OCI-LY3 (cell line): ENCODE measurements around the gene MYLIP.

Experiments used
- H2AFZ ChIP-seq: fragments of 200-600, 300-600 bp; shearing (Covaris generic); 2 replicates; pipeline ENCODE4 v1.6.0; 2014; ENCODE audit warnings: antibody characterized with exemption, low read depth, low read length
- H3K27ac ChIP-seq: fragments of 200-600, 300-600 bp; sonication (generic); 2 replicates; pipeline ENCODE4 v1.5.1; 2014; ENCODE audit warnings: mild to moderate bottlenecking, low read length, moderate library complexity, mixed read lengths
- H3K27me3 ChIP-seq: fragments of 200-600, 300-600 bp; sonication (generic); 2 replicates; pipeline ENCODE4 v1.6.1; 2014; ENCODE audit warnings: low read depth, low read length, mixed read lengths
- H3K36me3 ChIP-seq: fragments of 200-600, 300-600 bp; sonication (generic); replicated peaks from 2 replicates; pipeline ENCODE3; 2014; ENCODE audit warnings: low read depth, low read length, mixed read lengths
- H3K4me1 ChIP-seq: fragments of 300-600, 200-600 bp; sonication (generic); 2 replicates; pipeline ENCODE4 v1.6.1; 2014; ENCODE audit warnings: low read length, mixed read lengths
- H3K4me2 ChIP-seq: fragments of 200-600, 300-600 bp; sonication (generic); 2 replicates; pipeline ENCODE4 v1.6.1; 2014; ENCODE audit warnings: low read length, mixed read lengths
- H3K4me3 ChIP-seq: fragments of 300-600, 200-600 bp; sonication (generic); 2 replicates; pipeline ENCODE4 v1.5.1; 2014; ENCODE audit warnings: antibody characterized with exemption, mild to moderate bottlenecking, low read length, moderate library complexity
- H3K79me2 ChIP-seq: fragments of 300-600, 200-600 bp; shearing (Covaris generic); 2 replicates; pipeline ENCODE4 v1.6.1; 2014; ENCODE audit warnings: mild to moderate bottlenecking, low read length, mixed read lengths
- H3K9ac ChIP-seq: fragments of 300-600, 200-600 bp; shearing (Covaris generic); 2 replicates; pipeline ENCODE4 v1.6.0; 2014; ENCODE audit warnings: mild to moderate bottlenecking, low read length, moderate library complexity
- H3K9me3 ChIP-seq: fragments of 200-600, 300-600 bp; shearing (Covaris generic); 2 replicates; pipeline ENCODE4 v1.6.1; 2014; ENCODE audit warnings: low read length, mixed read lengths; ENCODE audit not compliant: insufficient read depth
- H4K20me1 ChIP-seq: fragments of 200-600, 300-600 bp; sonication (generic); 2 replicates; pipeline ENCODE4 v1.6.1; 2016; ENCODE audit warnings: low read length, mixed read lengths; ENCODE audit not compliant: insufficient read depth
- CTCF ChIP-seq: fragments of 200-600, 300-600 bp; sonication (generic); IDR thresholded peaks from 2 replicates; pipeline ENCODE4 v1.5.1; 2014; ENCODE audit warnings: antibody characterized with exemption, low read length, low read depth
- EZH2phosphoT487 ChIP-seq: fragments of 200-600 bp; shearing (Covaris generic); IDR thresholded peaks from 2 replicates; pipeline ENCODE4 v1.6.1; 2018; ENCODE audit warnings: antibody characterized with exemption, mixed run types, low read depth

MYLIP gene

GRCh38 chr6:16126056-16126455 lies 2.8 kb upstream of the MYLIP start:
- Histone ChIP-seq H2AFZ (no peak overlapping the region), H3K4me3 (no peak overlapping the region), H3K4me1 (peaks cover 12% of the 10 kb centered on the region), H3K27me3 (peaks cover 19% of the 10 kb centered on the region), H3K79me2 (peaks cover 10% of the 10 kb centered on the region; the same call in 1 of the 2 replicates), H3K27ac (no peak overlapping the region), H3K9me3 (no peaks in the 10 kb centered on the region), H3K9ac (no peak overlapping the region), H4K20me1 (peaks cover 9% of the 10 kb centered on the region; the same call in 1 of the 2 replicates), H3K36me3 (no peaks in the 10 kb centered on the region), H3K4me2 (no peak overlapping the region)
- TF ChIP-seq CTCF (no peak), EZH2phosphoT487 (no peak)

- Histone ChIP-seq H3K9ac (no peak overlapping the region), H2AFZ (no peak overlapping the region), H3K36me3 (peaks cover 6% of the 10 kb centered on the region), H3K4me2 (no peak overlapping the region), H3K9me3 (no peaks in the 10 kb centered on the region), H3K79me2 (peaks cover 10% of the 10 kb centered on the region; the same call in 1 of the 2 replicates), H4K20me1 (peaks cover 17% of the 10 kb centered on the region), H3K4me1 (peaks cover 19% of the 10 kb centered on the region), H3K27me3 (peaks cover 13% of the 10 kb centered on the region), H3K4me3 (no peak overlapping the region), H3K27ac (no peak overlapping the region)
- TF ChIP-seq CTCF (no peak), EZH2phosphoT487 (no peak)
Observed at GRCh38 chr6:16126861-16127260, 2.0 kb upstream of the MYLIP start.

- Histone ChIP-seq H3K4me3 (no peak overlapping the region), H3K27ac (no peak overlapping the region), H4K20me1 (peaks cover 22% of the 10 kb centered on the region), H2AFZ (no peak overlapping the region), H3K36me3 (peaks cover 11% of the 10 kb centered on the region), H3K27me3 (peaks cover 13% of the 10 kb centered on the region), H3K4me1 (peaks cover 19% of the 10 kb centered on the region), H3K9me3 (no peaks in the 10 kb centered on the region), H3K9ac (no peak overlapping the region), H3K79me2 (peaks cover 10% of the 10 kb centered on the region; the same call in 1 of the 2 replicates), H3K4me2 (no peak overlapping the region)
- TF ChIP-seq EZH2phosphoT487, result no peak
- no peak for TF ChIP-seq CTCF
Observed at GRCh38 chr6:16127471-16127870, 1.4 kb upstream of the MYLIP start.

- peak overlapping the region; percentile 80 for H3K4me2 ChIP-seq
- TF ChIP-seq EZH2phosphoT487 (no peak), CTCF (no peak)
- H3K79me2 ChIP-seq, result peaks cover 10% of the 10 kb centered on the region; the same call in 1 of the 2 replicates
- peak overlapping the region; percentile 86 for H3K9ac ChIP-seq
- no peak overlapping the region for H3K27ac ChIP-seq
- peaks cover 42% of the 10 kb centered on the region for H4K20me1 ChIP-seq
- H2AFZ ChIP-seq, result no peak overlapping the region
- peaks cover 19% of the 10 kb centered on the region for H3K4me1 ChIP-seq
- no peaks in the 10 kb centered on the region for H3K9me3 ChIP-seq
- peak overlapping the region; percentile 93 for H3K4me3 ChIP-seq
- peaks cover 4% of the 10 kb centered on the region; the same call in 1 of the 2 replicates for H3K27me3 ChIP-seq
- H3K36me3 ChIP-seq, result peaks cover 11% of the 10 kb centered on the region
Observed at GRCh38 chr6:16129623-16130401, 926 bp downstream of the MYLIP start.
